IMR-90 (cell line): ENCODE measurements around the gene CBY1. TPM values are rescaled to one million over a fixed set of nuclear protein-coding genes. Genes with fewer than 3 reads are reported as not detected.

Source experiments
- ATAC-seq: fragments of 200-7000 bp; cut with Tn5 transposase; 2 replicates; pipeline ENCODE4 v1.9.1; 2020; ENCODE audit warnings: low read depth, mild to moderate bottlenecking, moderate library complexity
- BruUV-seq: library from RNA; stranded (reverse); fragments of 400-500 nt; replicated peaks from 2 replicates; lab custom pipeline; 2021; lab: Mats Ljungman, UMichigan
- CTCF ChIA-PET: fragments of 300-600 bp; formaldehyde crosslinking; extraction: SDS; loops from one replicate; lab custom pipeline; 2021; ENCODE audit warnings: antibody characterized with exemption; lab: Yijun Ruan, JAX
- POLR2A ChIA-PET: fragments of 300-600 bp; sonication (Branson Sonifier 250); formaldehyde crosslinking; loops from one replicate; lab custom pipeline; 2022; ENCODE audit warnings: antibody characterized with exemption; ENCODE audit not compliant: unreplicated experiment; lab: Charles Lee
- DNase-seq: peaks from one replicate; pipeline ENCODE4 v3.0.0; 2013
- H2AFZ ChIP-seq: replicated peaks from 2 replicates; pipeline ENCODE3; 2013; ENCODE audit warnings: low read length, mild to moderate bottlenecking; ENCODE audit not compliant: poor library complexity
- H2AK5ac ChIP-seq: 2 replicates; pipeline ENCODE4 v1.6.1; 2013; ENCODE audit warnings: low read depth, low read length, inconsistent platforms
- H2AK9ac ChIP-seq: replicated peaks from 2 replicates; pipeline ENCODE3; 2013; ENCODE audit warnings: mild to moderate bottlenecking, low read depth, low read length, moderate library complexity; ENCODE audit not compliant: poor library complexity
- H2BK120ac ChIP-seq: 2 replicates; pipeline ENCODE4 v1.6.1; 2013; ENCODE audit warnings: low read depth, low read length, inconsistent platforms
- H2BK15ac ChIP-seq: 3 replicates; pipeline ENCODE4 v1.6.1; 2013; ENCODE audit warnings: low read depth, low read length, inconsistent platforms
- H2BK20ac ChIP-seq: 2 replicates; pipeline ENCODE4 v1.6.1; 2013; ENCODE audit warnings: low read depth, mild to moderate bottlenecking, inconsistent platforms, low read length, moderate library complexity
- H2BK5ac ChIP-seq: 2 replicates; pipeline ENCODE4 v1.6.1; 2013; ENCODE audit warnings: mild to moderate bottlenecking, low read depth, low read length, inconsistent platforms; ENCODE audit not compliant: poor library complexity, severe bottlenecking
- H3K14ac ChIP-seq: replicated peaks from 2 replicates; pipeline ENCODE4 v1.6.1; 2013; ENCODE audit warnings: low read depth, low read length, inconsistent platforms
- H3K18ac ChIP-seq: 2 replicates; pipeline ENCODE4 v1.6.1; 2013; ENCODE audit warnings: low read depth, low read length, control low read depth
- H3K23ac ChIP-seq: 2 replicates; pipeline ENCODE4 v1.6.1; 2013; ENCODE audit warnings: low read depth, low read length, inconsistent platforms
- H3K27ac ChIP-seq: 2 replicates; pipeline ENCODE4 v1.5.1; 2013; ENCODE audit warnings: mild to moderate bottlenecking, control low read depth, low read length; ENCODE audit not compliant: insufficient read depth
- H3K27me3 ChIP-seq: 2 replicates; pipeline ENCODE4 v1.6.1; 2013; ENCODE audit warnings: low read length; ENCODE audit not compliant: control insufficient read depth, insufficient read depth
- H3K36me3 ChIP-seq: 2 replicates; pipeline ENCODE4 v1.6.1; 2013; ENCODE audit warnings: low read length, mixed read lengths; ENCODE audit not compliant: control insufficient read depth, insufficient read depth
- H3K4ac ChIP-seq: 2 replicates; pipeline ENCODE4 v1.6.1; 2013; ENCODE audit warnings: low read depth, low read length, inconsistent platforms
- H3K4me1 ChIP-seq: 2 replicates; pipeline ENCODE4 v1.6.1; 2013; ENCODE audit warnings: low read length, mixed read lengths; ENCODE audit not compliant: control insufficient read depth, insufficient read depth
- H3K4me2 ChIP-seq: 2 replicates; pipeline ENCODE4 v1.6.1; 2013; ENCODE audit warnings: low read depth, mild to moderate bottlenecking, control low read depth, low read length, moderate library complexity
- H3K4me3 ChIP-seq: 2 replicates; pipeline ENCODE4 v1.5.1; 2013; ENCODE audit warnings: low read depth, mild to moderate bottlenecking, control low read depth, low read length, moderate library complexity; ENCODE audit not compliant: insufficient read depth
- H3K56ac ChIP-seq: 2 replicates; pipeline ENCODE4 v1.6.1; 2013; ENCODE audit warnings: low read length, inconsistent platforms; ENCODE audit not compliant: insufficient read depth; ENCODE audit errors: extremely low read depth
- H3K79me1 ChIP-seq, 2 experiments: 2 replicates each; pipeline ENCODE4 v1.6.1; 2013; ENCODE audit warnings: low read length in 2 of 2, inconsistent platforms in 1 of 2, low read depth in 1 of 2
- H3K9ac ChIP-seq: 2 replicates; pipeline ENCODE4 v1.6.1; 2013; ENCODE audit warnings: low read depth, low read length, control low read depth
- H3K9me1 ChIP-seq: 2 replicates; pipeline ENCODE4 v1.6.1; 2013; ENCODE audit warnings: low read length, inconsistent platforms; ENCODE audit not compliant: insufficient read depth
- H3K9me3 ChIP-seq: 2 replicates; pipeline ENCODE4 v1.6.1; 2013; ENCODE audit warnings: low read length; ENCODE audit not compliant: control insufficient read depth, insufficient read depth
- H4K20me1 ChIP-seq: 2 replicates; pipeline ENCODE4 v1.6.1; 2013; ENCODE audit warnings: low read length, inconsistent platforms; ENCODE audit not compliant: insufficient read depth
- H4K5ac ChIP-seq: 2 replicates; pipeline ENCODE4 v1.6.1; 2013; ENCODE audit warnings: mild to moderate bottlenecking, low read depth, low read length, control low read depth
- H4K8ac ChIP-seq, 2 experiments: 2 replicates each; pipeline ENCODE4 v1.6.1; 2013; ENCODE audit warnings: low read depth in 2 of 2, low read length in 2 of 2, control low read depth in 1 of 2, inconsistent platforms in 1 of 2
- H4K91ac ChIP-seq: 2 replicates; pipeline ENCODE4 v1.6.1; 2013; ENCODE audit warnings: low read depth, low read length, inconsistent platforms; ENCODE audit not compliant: insufficient read depth
- CTCF ChIP-seq: conservative IDR thresholded peaks from 2 replicates; pipeline ENCODE4 v1.5.1; 2012; ENCODE audit warnings: mild to moderate bottlenecking, low read depth, low read length, improper control_type of control experiment
- ELK1 ChIP-seq: fragments of 150-350 bp; IDR thresholded peaks from 2 replicates; pipeline ENCODE4 v1.6.1; 2016; ENCODE audit warnings: low read depth, mild to moderate bottlenecking, low read length, moderate library complexity, borderline replicate concordance
- FOS ChIP-seq: fragments of 150-350 bp; IDR thresholded peaks from 2 replicates; pipeline ENCODE4 v1.6.1; 2016; ENCODE audit warnings: low read depth, low read length
- MAFK ChIP-seq: IDR thresholded peaks from 2 replicates; pipeline ENCODE4 v1.6.1; 2012; ENCODE audit warnings: low read depth, low read length, improper control_type of control experiment
- NFE2L2 ChIP-seq: fragments of 150-350 bp; IDR thresholded peaks from 2 replicates; pipeline ENCODE4 v1.6.1; 2016; ENCODE audit warnings: low read depth, mild to moderate bottlenecking, low read length
- POLR2A ChIP-seq: IDR thresholded peaks from 2 replicates; pipeline ENCODE4 v1.6.1; 2012; ENCODE audit warnings: mild to moderate bottlenecking, low read depth, low read length
- RAD21 ChIP-seq: IDR thresholded peaks from 2 replicates; pipeline ENCODE4 v1.6.1; 2012; ENCODE audit warnings: low read length, improper control_type of control experiment
- RCOR1 ChIP-seq: IDR thresholded peaks from 2 replicates; pipeline ENCODE4 v1.6.1; 2012; ENCODE audit warnings: mild to moderate bottlenecking, low read length, improper control_type of control experiment; ENCODE audit not compliant: insufficient replicate concordance
- SMC3 ChIP-seq: fragments of 150-350 bp; IDR thresholded peaks from 2 replicates; pipeline ENCODE4 v1.6.1; 2016; ENCODE audit warnings: low read depth, mild to moderate bottlenecking, antibody characterized with exemption, low read length, moderate library complexity
- WGBS, 2 experiments: methylation state at CpG; one replicate each; pipeline versions ENCODE4 v1.1.5 to v1.1.7; 2013; ENCODE audit warnings: missing lambda C conversion rate in 2 of 2; ENCODE audit not compliant: insufficient read length in 1 of 2; ENCODE audit errors: extremely low coverage in 2 of 2; 5-methylcytosine and 5-hydroxymethylcytosine counted together
- dilution Hi-C: fragments of 300-500 bp; cut with HindIII; formaldehyde crosslinking; loops from one replicate; pipeline ENCODE4 v1.14.3; 2018; ENCODE audit warnings: low sequenced_read_pairs; ENCODE audit not compliant: unreplicated experiment
- in situ Hi-C: fragments of 300-500 bp; cut with MboI; formaldehyde crosslinking; loops from 3 replicates; pipeline ENCODE4 v1.14.3; 2019; ENCODE audit warnings: low sequenced_read_pairs, inconsistent platforms, mixed read lengths
- intact Hi-C: fragments of 100-400 bp; cut with micrococcal nuclease; formaldehyde crosslinking; loops from 2 replicates; pipeline ENCODE4 v1.10.0; 2022
- polyA plus RNA-seq, 3 experiments: library from polyadenylated mRNA; depleted of rRNA; stranded (reverse); fragments of >200 nt; gene quantifications; 2 replicates each; pipeline ENCODE4 v1.2.3, GENCODE V29; 2012; ENCODE audit warnings: low replicate concordance in 1 of 3
- total RNA-seq: library from RNA; depleted of rRNA; stranded (reverse); fragments of >200 nt; gene quantifications from 2 replicates; pipeline ENCODE4 v1.2.3, GENCODE V29; 2012

The CBY1 gene
- total and polyA plus RNA-seq, 2 of the 4 experiments (the other 2 are of a cell fraction) = 13.8 to 30.0 TPM

GRCh38 chr22:38697425-38698089 is 41.1 kb downstream of the CBY1 start:
- H3K27me3 ChIP-seq = no peaks in the 10 kb centered on the region
- H4K91ac ChIP-seq = no peak overlapping the region
- H4K20me1 ChIP-seq = peaks cover 17% of the 10 kb centered on the region; the same call in 1 of the 2 replicates
- intact Hi-C loops = loop anchor here (2.0 kb wide), 1 partner anchor 17 kb away; the partner anchor contains the start of gene TOMM22
- peak overlapping the region; percentile 20; the same call in 1 of the 2 replicates for H3K14ac ChIP-seq
- 0 out of 2 replicates have a peak overlapping the region, but pooled peaks have one; percentile 3 for H3K4ac ChIP-seq
- TF ChIP-seq CTCF = no peak
- TF ChIP-seq POLR2A = peak; percentile 27; the same call in 1 of the 2 replicates
- TF ChIP-seq SMC3 = no peak
- no peak for TF ChIP-seq RAD21
- TF ChIP-seq RCOR1 = no peak
- TF ChIP-seq ELK1 = no peak
- TF ChIP-seq NFE2L2 = no peak
- TF ChIP-seq MAFK = no peak
- no peak for TF ChIP-seq FOS
- H4K5ac ChIP-seq = no peak overlapping the region
- no peak overlapping the region for H2AFZ ChIP-seq
- peak overlapping the region; percentile 46; the same call in 1 of the 2 replicates for H3K27ac ChIP-seq
- peak overlapping the region; percentile 73; the same call in 1 of the 2 replicates for H3K23ac ChIP-seq
- H2AK9ac ChIP-seq = no peak overlapping the region
- no peak overlapping the region for H2AK5ac ChIP-seq
- ATAC-seq = no peak
- DNase-seq = peak; percentile 58
- no peak overlapping the region for H3K56ac ChIP-seq
- no peaks in the 10 kb centered on the region for H3K9me3 ChIP-seq
- dilution Hi-C loops = no loop called here
- H3K18ac ChIP-seq = no peak overlapping the region
- no TSS peak for BruUV-seq
- H3K4me1 ChIP-seq = peaks cover 11% of the 10 kb centered on the region
- peaks cover 30 to 69% of the 10 kb centered on the region in 2 experiments for H3K79me1 ChIP-seq
- peaks cover 17% of the 10 kb centered on the region for H3K9me1 ChIP-seq
- peak overlapping the region; percentile 75 for H2BK5ac ChIP-seq
- no peak overlapping the region for H3K4me3 ChIP-seq
- peak overlapping the region; percentile 29; the same call in 1 of the 2 replicates for H3K9ac ChIP-seq
- H3K36me3 ChIP-seq = peaks cover 8% of the 10 kb centered on the region; the same call in 1 of the 2 replicates
- ChIA-PET CTCF (interaction anchor here (0.6 to 2.5 kb wide), 2 partner anchors 16 to 813 kb away, joined by 3 to 7 read pairs; partner anchors contain the start of gene TOMM22), POLR2A (no interaction called here)
- H3K4me2 ChIP-seq = peak overlapping the region; percentile 48
- H2BK15ac ChIP-seq = no peak overlapping the region
- WGBS, 2 experiments = 88% methylated on average over 4 of the region's 8 CpGs; no CpG with 5 or more reads in 1 of the 2 experiments
- in situ Hi-C loops = no loop called here
- no peak overlapping the region for H2BK120ac ChIP-seq
- H2BK20ac ChIP-seq = no peak overlapping the region
- H4K8ac ChIP-seq = no peak overlapping the region
